NCI-H146 (cell line): ENCODE measurements around the gene EYS.
"Not testable (repeated sequence)": the region's sequence is repeated elsewhere in the genome, so short reads cannot be mapped to it uniquely, and the experiment has no call there.

Experiments
- DNase-seq: peaks from one replicate; lab custom pipeline; 2025; lab: John Stamatoyannopoulos, UW

EYS gene

GRCh38 chr6:63963769-63964315 lies 1743.2 kb downstream of the EYS start:
- no peak for DNase-seq

- not testable (repeated sequence) for DNase-seq
Measured at GRCh38 chr6:63953336-63954021, 1753.5 kb downstream of the EYS start.

- DNase-seq, result no peak
Measured at GRCh38 chr6:63947792-63948529, 1759.1 kb downstream of the EYS start.

- DNase-seq, result no peak
Measured at GRCh38 chr6:63945987-63946386, 1761.0 kb downstream of the EYS start.

- no peak for DNase-seq
Measured at GRCh38 chr6:63943826-63944225, 1763.2 kb downstream of the EYS start.

- DNase-seq, result no peak
Measured at GRCh38 chr6:63941747-63942470, 1765.1 kb downstream of the EYS start.

- no peak for DNase-seq
Measured at GRCh38 chr6:63940056-63940455, 1767.0 kb downstream of the EYS start.

GRCh38 chr6:63936399-63936798 lies 1770.6 kb downstream of the EYS start:
- no peak for DNase-seq

- no peak for DNase-seq
Measured at GRCh38 chr6:63935732-63936131, 1771.3 kb downstream of the EYS start.

- not testable (repeated sequence) for DNase-seq
Measured at GRCh38 chr6:63933948-63934347, 1773.1 kb downstream of the EYS start.

GRCh38 chr6:63930848-63931247 lies 1776.2 kb downstream of the EYS start:
- DNase-seq, result no peak

GRCh38 chr6:63929111-63929510 lies 1777.9 kb downstream of the EYS start:
- no peak for DNase-seq

- DNase-seq, result no peak
Measured at GRCh38 chr6:63928613-63929012, 1778.4 kb downstream of the EYS start.

GRCh38 chr6:63926950-63927927 lies 1779.8 kb downstream of the EYS start:
- no peak for DNase-seq

- DNase-seq, result no peak
Measured at GRCh38 chr6:63926258-63926780, 1780.7 kb downstream of the EYS start.

GRCh38 chr6:63923139-63923739 lies 1783.8 kb downstream of the EYS start:
- peak; percentile 14 for DNase-seq

- no peak for DNase-seq
Measured at GRCh38 chr6:63919556-63920110, 1787.4 kb downstream of the EYS start.

- no peak for DNase-seq
Measured at GRCh38 chr6:63912887-63913286, 1794.1 kb downstream of the EYS start.

GRCh38 chr6:63910863-63911551 lies 1796.0 kb downstream of the EYS start:
- DNase-seq, result no peak
